Sigmoid colon (tissue), 7 donors: ENCODE measurements around the gene CCDC33. TPM values are rescaled to one million over a fixed set of nuclear protein-coding genes. Genes with fewer than 3 reads are reported as not detected.

Source experiments
- DNase-seq: peaks from one replicate; pipeline ENCODE4 v3.0.0-alpha.2; 2019
- H3K27ac ChIP-seq, 4 donors: fragments of 200-600 bp; sonication (generic); one replicate each; pipeline ENCODE4 v1.5.1; 2016 to 2019; ENCODE audit warnings: mild to moderate bottlenecking in 1 of 4
- H3K27me3 ChIP-seq, 3 donors: fragments of 200-600 bp; sonication (generic); one replicate each; pipeline ENCODE4 v1.5.1; 2019; ENCODE audit warnings: mild to moderate bottlenecking in 1 of 3
- H3K36me3 ChIP-seq, 4 donors: fragments of 200-600 bp; sonication (generic); one replicate each; pipeline ENCODE4 v1.5.1; 2016 to 2019
- H3K4me1 ChIP-seq, 4 donors: fragments of 200-600 bp; sonication (generic); one replicate each; pipeline ENCODE4 v1.5.1; 2017 to 2019
- H3K4me3 ChIP-seq, 4 donors: fragments of 200-600 bp; sonication (generic); one replicate each; pipeline ENCODE4 v1.5.1; 2017 to 2019; ENCODE audit warnings: mild to moderate bottlenecking in 2 of 4, moderate library complexity in 1 of 4
- H3K9me3 ChIP-seq, 4 donors: fragments of 200-600 bp in 3 of 4; sonication (generic) in 3 of 4; one replicate each; pipeline versions ENCODE4 v1.5.1 to v1.6.1; 2013 to 2019
- EP300 ChIP-seq, 4 donors: sonication (generic); formaldehyde crosslinking; IDR thresholded peaks; one replicate each; pipeline ENCODE4 v1.6.1; 2017; ENCODE audit warnings: antibody characterized with exemption in 4 of 4
- POLR2A ChIP-seq, 2 donors: fragments of 450-650 bp; IDR thresholded peaks; one replicate each; pipeline ENCODE4 v1.6.1; 2016; ENCODE audit warnings: antibody characterized with exemption in 2 of 2, mild to moderate bottlenecking in 2 of 2, moderate library complexity in 2 of 2
- POLR2AphosphoS5 ChIP-seq, 4 donors: sonication (generic); formaldehyde crosslinking; IDR thresholded peaks; one replicate each; pipeline ENCODE4 v1.6.1; 2017; ENCODE audit warnings: antibody characterized with exemption in 4 of 4
- WGBS, 2 donors: extraction: QIAGEN DNeasy Blood & Tissue Kit; methylation state at CpG; one replicate each; pipeline ENCODE4 v1.1.7; 2013; 5-methylcytosine and 5-hydroxymethylcytosine counted together
- intact Hi-C: fragments of 100-400 bp; cut with DNase I; formaldehyde crosslinking; loops from one replicate; pipeline ENCODE4 v1.15.1; 2023
- polyA plus RNA-seq, 3 donors: library from polyadenylated mRNA; stranded (reverse); fragments of 200-250 nt; gene quantifications; one replicate each; pipeline ENCODE4 v1.2.3, GENCODE V29; 2013
- total RNA-seq, 4 donors: library from RNA; depleted of rRNA; stranded (reverse); fragments of >200 nt; gene quantifications; one replicate each; pipeline ENCODE4 v1.1.0, GENCODE V29; 2016
- TF ChIP-seq, protein P1 (sequence below), 4 experiments: fragments of 450-650 bp in 3 of 4; fragments of 200-600 bp in 1 of 4; IDR thresholded peaks; one replicate each; pipeline ENCODE4 v1.5.1; 2016 to 2019; ENCODE audit warnings: antibody characterized with exemption in 4 of 4, mild to moderate bottlenecking in 3 of 4, moderate library complexity in 2 of 4
- donor health status: healthy with polysubstance abuse.
- donor health status: Bipolar disorder and iron deficiency.
- donor health status: healthy.

The CCDC33 gene
- total and polyA plus RNA-seq, 7 donors, result 0.09 to 0.60 TPM; not detected in 5

DNA sequence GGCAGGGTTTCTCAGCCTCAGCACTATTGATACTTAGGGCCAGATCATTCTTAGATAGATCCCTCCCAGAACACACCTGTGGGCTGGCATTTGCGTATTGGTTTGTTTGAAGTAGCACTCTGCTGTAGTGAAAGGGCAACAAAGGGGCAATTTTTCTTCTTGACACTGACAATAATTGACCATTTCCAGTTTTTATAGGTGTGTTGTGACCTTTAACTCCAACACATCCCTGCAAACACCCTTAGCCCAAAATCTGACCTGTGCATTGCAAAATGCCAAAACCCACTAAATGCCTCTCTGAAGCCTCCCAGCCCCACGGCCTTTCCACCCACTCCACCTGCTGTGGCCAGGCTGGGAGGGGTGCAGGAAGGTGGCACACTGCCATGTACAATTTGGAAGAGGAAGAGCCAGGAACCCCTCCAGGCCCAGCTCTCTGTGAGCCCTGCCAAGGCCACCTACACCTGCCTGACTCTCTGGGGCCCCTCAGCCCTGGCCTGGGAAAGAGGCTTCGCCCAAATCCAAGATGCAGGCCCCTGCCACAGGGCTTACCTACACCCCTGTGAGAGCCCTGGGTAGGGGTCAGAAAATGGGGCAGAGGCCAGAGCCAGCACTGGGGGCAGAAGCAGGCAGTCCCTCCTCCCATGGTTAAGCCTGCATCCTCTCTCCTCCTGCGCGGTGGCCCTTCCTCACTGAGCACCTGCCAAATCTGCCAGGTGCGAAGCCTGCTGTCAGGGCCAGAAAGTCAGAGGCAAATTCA lies 140.9 kb downstream of the CCDC33 start:
- peak; percentile 40 for DNase-seq
- H3K9me3 ChIP-seq, result no peaks in the 10 kb centered on the region
- H3K4me1 ChIP-seq, result peaks cover 0 to 19% (median 12%) of the 10 kb centered on the region in 4 donors
- peaks cover 0 to 7% (median 0%) of the 10 kb centered on the region in 3 donors for H3K27me3 ChIP-seq
- H3K27ac ChIP-seq, result no peak overlapping the region
- H3K36me3 ChIP-seq, result no peaks in the 10 kb centered on the region
- 59 to 61% methylated on average over 6 of the region's 6 CpGs for WGBS, 2 donors
- intact Hi-C loops, result loop anchor here (10.0 kb wide), 1 partner anchor 578 kb away; the partner anchor contains the start of gene RPP25
- TF ChIP-seq EP300 (IDR thresholded peaks at IDR 0.05) (no peak), POLR2A (IDR thresholded peaks at IDR 0.05) (no peak), POLR2AphosphoS5 (IDR thresholded peaks at IDR 0.05) (no peak)
- TF ChIP-seq, protein P1, sequence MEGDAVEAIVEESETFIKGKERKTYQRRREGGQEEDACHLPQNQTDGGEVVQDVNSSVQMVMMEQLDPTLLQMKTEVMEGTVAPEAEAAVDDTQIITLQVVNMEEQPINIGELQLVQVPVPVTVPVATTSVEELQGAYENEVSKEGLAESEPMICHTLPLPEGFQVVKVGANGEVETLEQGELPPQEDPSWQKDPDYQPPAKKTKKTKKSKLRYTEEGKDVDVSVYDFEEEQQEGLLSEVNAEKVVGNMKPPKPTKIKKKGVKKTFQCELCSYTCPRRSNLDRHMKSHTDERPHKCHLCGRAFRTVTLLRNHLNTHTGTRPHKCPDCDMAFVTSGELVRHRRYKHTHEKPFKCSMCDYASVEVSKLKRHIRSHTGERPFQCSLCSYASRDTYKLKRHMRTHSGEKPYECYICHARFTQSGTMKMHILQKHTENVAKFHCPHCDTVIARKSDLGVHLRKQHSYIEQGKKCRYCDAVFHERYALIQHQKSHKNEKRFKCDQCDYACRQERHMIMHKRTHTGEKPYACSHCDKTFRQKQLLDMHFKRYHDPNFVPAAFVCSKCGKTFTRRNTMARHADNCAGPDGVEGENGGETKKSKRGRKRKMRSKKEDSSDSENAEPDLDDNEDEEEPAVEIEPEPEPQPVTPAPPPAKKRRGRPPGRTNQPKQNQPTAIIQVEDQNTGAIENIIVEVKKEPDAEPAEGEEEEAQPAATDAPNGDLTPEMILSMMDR (IDR thresholded peaks at IDR 0.05), result no peak
- no peak overlapping the region for H3K4me3 ChIP-seq

- peaks cover 0 to 8% (median 0%) of the 10 kb centered on the region in 3 donors for H3K27me3 ChIP-seq
- 81 to 84% methylated on average over 15 of the region's 15 CpGs for WGBS, 2 donors
- DNase-seq, result peak; percentile 48
- H3K27ac ChIP-seq, result no peak overlapping the region
- H3K9me3 ChIP-seq, result no peaks in the 10 kb centered on the region
- TF ChIP-seq, protein P1 (IDR thresholded peaks at IDR 0.05), result no peak
- no peak for TF ChIP-seq EP300 (IDR thresholded peaks at IDR 0.05)
- no peak for TF ChIP-seq POLR2AphosphoS5 (IDR thresholded peaks at IDR 0.05)
- no peak for TF ChIP-seq POLR2A (IDR thresholded peaks at IDR 0.05)
- intact Hi-C loops, result loop anchor here (10.0 kb wide), 1 partner anchor 577 kb away; the partner anchor contains the start of gene RPP25
- no peaks in the 10 kb centered on the region for H3K36me3 ChIP-seq
- H3K4me3 ChIP-seq, result no peak overlapping the region
- H3K4me1 ChIP-seq, result peaks cover 0 to 19% (median 12%) of the 10 kb centered on the region in 4 donors
Measured at GRCh38 chr15:74377831-74378766, 142.0 kb downstream of the CCDC33 start.

- DNase-seq, result no peak
- H3K4me1 ChIP-seq, result peaks cover 0 to 14% (median 10%) of the 10 kb centered on the region in 4 donors
- no peaks in the 10 kb centered on the region for H3K9me3 ChIP-seq
- H3K36me3 ChIP-seq, result no peaks in the 10 kb centered on the region
- intact Hi-C loops, result loop anchor here (10.0 kb wide), 1 partner anchor 576 kb away; the partner anchor contains the start of gene RPP25
- H3K27ac ChIP-seq, result no peak overlapping the region
- H3K4me3 ChIP-seq, result no peak overlapping the region
- TF ChIP-seq EP300 (IDR thresholded peaks at IDR 0.05), result no peak
- no peak for TF ChIP-seq POLR2A (IDR thresholded peaks at IDR 0.05)
- TF ChIP-seq, protein P1 (IDR thresholded peaks at IDR 0.05), result no peak
- no peak for TF ChIP-seq POLR2AphosphoS5 (IDR thresholded peaks at IDR 0.05)
- H3K27me3 ChIP-seq, result peaks cover 0 to 8% (median 0%) of the 10 kb centered on the region in 3 donors
- WGBS, 2 donors, result 17 to 21% methylated on average over 9 of the region's 9 CpGs
Measured at GRCh38 chr15:74378848-74379247, 142.7 kb downstream of the CCDC33 start.

- peaks cover 0 to 8% (median 0%) of the 10 kb centered on the region in 3 donors for H3K27me3 ChIP-seq
- 54 to 75% methylated on average over 12 of the region's 12 CpGs for WGBS, 2 donors
- H3K9me3 ChIP-seq, result no peaks in the 10 kb centered on the region
- H3K4me3 ChIP-seq, result no peak overlapping the region
- no peaks in the 10 kb centered on the region for H3K4me1 ChIP-seq
- no peak for DNase-seq
- no peaks in the 10 kb centered on the region for H3K36me3 ChIP-seq
- TF ChIP-seq POLR2A (IDR thresholded peaks at IDR 0.05) (no peak), EP300 (IDR thresholded peaks at IDR 0.05) (no peak), POLR2AphosphoS5 (IDR thresholded peaks at IDR 0.05) (no peak)
- TF ChIP-seq, protein P1 (IDR thresholded peaks at IDR 0.05), result no peak
- intact Hi-C loops, result no loop called here
- no peak overlapping the region for H3K27ac ChIP-seq
Measured at GRCh38 chr15:74380361-74381189, 144.4 kb downstream of the CCDC33 start.
